ENCODE measurements around the gene DMRTC2.

- TF ChIP-seq CTCF (CRISPR knock-in tag; IDR thresholded peaks at IDR 0.05) = no peak
- TF ChIP-seq THAP7 (CRISPR knock-in tag; IDR thresholded peaks at IDR 0.05) = no peak
- no peak for TF ChIP-seq KDM1A (CRISPR knock-in tag; IDR thresholded peaks at IDR 0.05)
- TF ChIP-seq ZFP1 (CRISPR knock-in tag; IDR thresholded peaks at IDR 0.05) = no peak
- no peak for TF ChIP-seq TRIM24 (CRISPR knock-in tag; IDR thresholded peaks at IDR 0.05)
- no peak for TF ChIP-seq ZNF570 (CRISPR knock-in tag; IDR thresholded peaks at IDR 0.05; ENCODE audit: borderline replicate concordance)
- no peak for TF ChIP-seq SP1 (IDR thresholded peaks at IDR 0.05)
- no peak for TF ChIP-seq SP1 (CRISPR knock-in tag; IDR thresholded peaks at IDR 0.05)
These were observed 48.5 kb upstream of the DMRTC2 start, which contains the start of gene CEACAM3 for GRCh38 chr19:41796362-41796761.
